ENCODE measurements around the gene CTTN.

- TF ChIP-seq CTCF (IDR thresholded peaks at IDR 0.05 in 4 of 5, conservative IDR thresholded peaks at IDR 0.05 in 1 of 5) (no peak), POLR2A (IDR thresholded peaks at IDR 0.05) (no peak)
Observed at GRCh38 chr11:70367071-70367470, 31.3 kb upstream of the CTTN start.
